ENCODE measurements around the gene SLC44A3.

DNA sequence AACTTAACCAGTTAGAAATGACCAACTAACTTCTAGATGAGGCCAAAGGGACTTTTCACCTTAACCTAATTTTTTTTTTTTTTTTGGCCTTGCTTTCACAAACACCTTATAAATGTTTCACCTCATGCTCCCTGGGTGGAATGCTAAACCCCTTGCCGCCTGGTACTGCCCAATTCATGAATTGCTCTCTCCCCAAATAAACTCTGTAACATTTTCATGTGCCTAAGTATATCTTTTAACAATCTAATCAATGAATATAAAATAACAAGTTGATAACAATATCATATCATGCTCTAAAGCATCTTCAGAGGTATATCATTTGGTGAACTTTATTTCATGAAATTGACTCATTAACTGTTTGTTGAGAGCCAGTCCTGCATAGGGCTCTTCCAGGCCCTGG lies 117.7 kb downstream of the SLC44A3 start:
- TF ChIP-seq, protein P1, sequence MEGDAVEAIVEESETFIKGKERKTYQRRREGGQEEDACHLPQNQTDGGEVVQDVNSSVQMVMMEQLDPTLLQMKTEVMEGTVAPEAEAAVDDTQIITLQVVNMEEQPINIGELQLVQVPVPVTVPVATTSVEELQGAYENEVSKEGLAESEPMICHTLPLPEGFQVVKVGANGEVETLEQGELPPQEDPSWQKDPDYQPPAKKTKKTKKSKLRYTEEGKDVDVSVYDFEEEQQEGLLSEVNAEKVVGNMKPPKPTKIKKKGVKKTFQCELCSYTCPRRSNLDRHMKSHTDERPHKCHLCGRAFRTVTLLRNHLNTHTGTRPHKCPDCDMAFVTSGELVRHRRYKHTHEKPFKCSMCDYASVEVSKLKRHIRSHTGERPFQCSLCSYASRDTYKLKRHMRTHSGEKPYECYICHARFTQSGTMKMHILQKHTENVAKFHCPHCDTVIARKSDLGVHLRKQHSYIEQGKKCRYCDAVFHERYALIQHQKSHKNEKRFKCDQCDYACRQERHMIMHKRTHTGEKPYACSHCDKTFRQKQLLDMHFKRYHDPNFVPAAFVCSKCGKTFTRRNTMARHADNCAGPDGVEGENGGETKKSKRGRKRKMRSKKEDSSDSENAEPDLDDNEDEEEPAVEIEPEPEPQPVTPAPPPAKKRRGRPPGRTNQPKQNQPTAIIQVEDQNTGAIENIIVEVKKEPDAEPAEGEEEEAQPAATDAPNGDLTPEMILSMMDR (IDR thresholded peaks at IDR 0.05), result no peak
- TF ChIP-seq EP300 (IDR thresholded peaks at IDR 0.05) (no peak), POLR2A (IDR thresholded peaks at IDR 0.05; ENCODE audit: low read depth) (no peak), POLR2AphosphoS5 (IDR thresholded peaks at IDR 0.05) (no peak)
